ENCODE results near the gene SYNM. TPM values are rescaled to one million over a fixed set of nuclear protein-coding genes. Genes with fewer than 3 reads are reported as not detected.
A peak's percentile ranks its signal among the peaks of the same experiment; 100 is the strongest.

The SYNM gene
- total RNA-seq, 2 donors from 2014 or later, result 5.7 to 8.2 TPM

DNA sequence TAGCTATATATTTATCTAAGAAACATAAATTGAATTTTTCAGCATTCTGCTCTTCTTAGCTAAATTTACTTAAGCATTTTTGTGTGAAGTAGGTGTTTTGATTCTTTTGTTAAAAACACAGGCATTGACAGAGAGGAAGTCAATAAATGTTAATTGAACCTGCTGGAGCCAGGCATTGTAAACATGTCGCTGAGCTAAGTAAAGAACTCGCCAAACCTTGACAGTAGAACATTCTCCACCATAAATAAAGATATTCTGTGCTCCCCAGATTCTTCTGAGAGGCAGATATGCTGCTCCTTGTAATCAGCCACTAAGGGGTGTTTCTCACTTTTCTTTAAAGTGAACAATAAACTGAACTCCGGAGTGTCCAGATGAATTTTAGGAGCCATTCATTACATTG lies 38.4 kb downstream of the SYNM start:
- Histone ChIP-seq H3K36me3 (replicated peaks in 1 of 2; ENCODE audit: insufficient read depth in 1 of 2, low read depth in 2 of 2) (no peaks in the 10 kb centered on the region), H3K27me3 (no peaks in the 10 kb centered on the region), H3K9me3 (no peaks in the 10 kb centered on the region), H3K27ac (no peak overlapping the region), H3K4me3 (no peak overlapping the region), H3K4me1 (peaks cover 11% of the 10 kb centered on the region)
- intact Hi-C loops (cut with DNase I), result no loop called here
- DNase-seq (no peak), ATAC-seq (no peak)
- 43 to 53% methylated on average over 3 of the region's 3 CpGs for WGBS, 2 donors
- no peak for TF ChIP-seq POLR2A (IDR thresholded peaks at IDR 0.05)
- TF ChIP-seq, protein P1, sequence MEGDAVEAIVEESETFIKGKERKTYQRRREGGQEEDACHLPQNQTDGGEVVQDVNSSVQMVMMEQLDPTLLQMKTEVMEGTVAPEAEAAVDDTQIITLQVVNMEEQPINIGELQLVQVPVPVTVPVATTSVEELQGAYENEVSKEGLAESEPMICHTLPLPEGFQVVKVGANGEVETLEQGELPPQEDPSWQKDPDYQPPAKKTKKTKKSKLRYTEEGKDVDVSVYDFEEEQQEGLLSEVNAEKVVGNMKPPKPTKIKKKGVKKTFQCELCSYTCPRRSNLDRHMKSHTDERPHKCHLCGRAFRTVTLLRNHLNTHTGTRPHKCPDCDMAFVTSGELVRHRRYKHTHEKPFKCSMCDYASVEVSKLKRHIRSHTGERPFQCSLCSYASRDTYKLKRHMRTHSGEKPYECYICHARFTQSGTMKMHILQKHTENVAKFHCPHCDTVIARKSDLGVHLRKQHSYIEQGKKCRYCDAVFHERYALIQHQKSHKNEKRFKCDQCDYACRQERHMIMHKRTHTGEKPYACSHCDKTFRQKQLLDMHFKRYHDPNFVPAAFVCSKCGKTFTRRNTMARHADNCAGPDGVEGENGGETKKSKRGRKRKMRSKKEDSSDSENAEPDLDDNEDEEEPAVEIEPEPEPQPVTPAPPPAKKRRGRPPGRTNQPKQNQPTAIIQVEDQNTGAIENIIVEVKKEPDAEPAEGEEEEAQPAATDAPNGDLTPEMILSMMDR (IDR thresholded peaks at IDR 0.05), result no peak

DNA sequence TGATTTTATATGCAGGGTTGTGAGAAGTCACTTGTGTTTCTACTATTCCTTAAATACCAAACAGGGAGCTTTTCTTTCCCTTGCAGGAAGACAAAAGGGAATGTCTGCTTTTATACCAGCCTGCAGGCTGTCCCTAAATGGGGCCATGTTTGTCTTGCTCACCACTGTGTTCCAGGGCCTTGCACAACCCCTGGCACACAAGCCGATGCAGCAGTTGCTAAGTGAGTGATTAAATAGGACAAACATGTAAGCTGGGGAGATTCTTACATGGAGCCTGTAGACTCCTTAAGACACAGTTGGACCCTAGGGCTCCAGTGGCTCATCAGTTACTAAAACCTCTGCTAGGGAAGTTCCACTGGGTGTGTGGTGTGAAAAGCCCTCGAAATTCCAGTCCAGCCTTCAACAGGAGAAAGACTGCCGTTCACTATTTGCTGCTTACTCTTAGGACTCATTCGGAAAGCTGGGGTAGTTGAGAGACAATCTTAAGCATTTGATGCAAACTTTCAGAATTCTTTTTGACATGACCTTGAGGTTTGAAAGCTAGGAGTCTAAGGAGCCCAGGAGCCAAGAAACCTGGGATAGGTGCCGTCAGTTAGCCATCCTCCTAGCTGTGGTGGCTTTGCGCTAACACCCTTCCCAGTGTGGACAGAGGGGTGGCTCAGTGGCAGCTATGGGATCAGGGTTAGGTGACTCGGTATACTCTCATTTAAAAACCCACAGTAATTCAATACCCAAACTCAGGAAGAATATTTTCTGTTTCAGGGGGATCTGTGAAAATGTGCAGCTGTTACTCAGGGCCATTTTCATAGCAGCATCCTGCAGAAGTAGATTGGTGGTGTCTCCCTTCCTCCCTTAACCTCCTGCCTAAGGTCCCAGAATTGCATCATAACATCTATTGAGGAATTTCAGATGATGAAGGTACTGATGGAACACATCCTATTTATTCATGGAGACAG lies 39.1 kb downstream of the SYNM start:
- 82 to 85% methylated on average over 7 of the region's 7 CpGs for WGBS, 2 donors
- peaks cover 11% of the 10 kb centered on the region for H3K4me1 ChIP-seq
- H3K27ac ChIP-seq, result no peak overlapping the region
- no peaks in the 10 kb centered on the region for H3K36me3 ChIP-seq (replicated peaks in 1 of 2; ENCODE audit: insufficient read depth in 1 of 2, low read depth in 2 of 2)
- no peaks in the 10 kb centered on the region for H3K9me3 ChIP-seq
- no peak overlapping the region for H3K4me3 ChIP-seq
- TF ChIP-seq, protein P1 (IDR thresholded peaks at IDR 0.05), result no peak
- no peak for TF ChIP-seq POLR2A (IDR thresholded peaks at IDR 0.05)
- peak; percentile 86 for ATAC-seq
- no peaks in the 10 kb centered on the region for H3K27me3 ChIP-seq
- DNase-seq, result peak; percentile 42 to 62 (median 56)
- intact Hi-C loops (cut with DNase I), result no loop called here

DNA sequence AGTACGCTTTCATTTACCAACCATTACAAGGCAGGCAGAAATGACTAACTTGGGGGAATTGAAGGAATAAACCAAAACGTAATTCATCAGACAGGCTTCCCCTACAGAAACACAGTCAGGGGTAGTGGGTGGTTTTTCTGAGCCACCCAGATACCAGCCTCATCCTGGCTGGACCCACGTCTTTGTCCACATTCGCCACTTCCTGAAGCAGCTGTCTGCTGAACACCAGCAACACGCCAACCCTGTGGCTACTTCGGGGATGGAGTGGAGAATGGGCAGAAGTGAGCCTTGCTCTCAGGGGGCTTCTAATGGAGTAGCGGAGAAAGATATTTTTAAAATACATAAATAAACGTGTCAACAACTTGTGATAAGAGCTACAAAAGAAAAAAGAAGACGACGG lies 40.1 kb downstream of the SYNM start:
- Histone ChIP-seq H3K4me3 (no peak overlapping the region), H3K27me3 (no peaks in the 10 kb centered on the region), H3K27ac (no peak overlapping the region), H3K9me3 (no peaks in the 10 kb centered on the region), H3K4me1 (peaks cover 11% of the 10 kb centered on the region), H3K36me3 (replicated peaks in 1 of 2; ENCODE audit: insufficient read depth in 1 of 2, low read depth in 2 of 2) (no peaks in the 10 kb centered on the region)
- intact Hi-C loops (cut with DNase I), result no loop called here
- WGBS, 2 donors, result 80 to 87% methylated on average over 10 of the region's 10 CpGs
- no peak for DNase-seq
- no peak for TF ChIP-seq POLR2A (IDR thresholded peaks at IDR 0.05)
- TF ChIP-seq, protein P1 (IDR thresholded peaks at IDR 0.05), result no peak
- ATAC-seq, result no peak

DNA sequence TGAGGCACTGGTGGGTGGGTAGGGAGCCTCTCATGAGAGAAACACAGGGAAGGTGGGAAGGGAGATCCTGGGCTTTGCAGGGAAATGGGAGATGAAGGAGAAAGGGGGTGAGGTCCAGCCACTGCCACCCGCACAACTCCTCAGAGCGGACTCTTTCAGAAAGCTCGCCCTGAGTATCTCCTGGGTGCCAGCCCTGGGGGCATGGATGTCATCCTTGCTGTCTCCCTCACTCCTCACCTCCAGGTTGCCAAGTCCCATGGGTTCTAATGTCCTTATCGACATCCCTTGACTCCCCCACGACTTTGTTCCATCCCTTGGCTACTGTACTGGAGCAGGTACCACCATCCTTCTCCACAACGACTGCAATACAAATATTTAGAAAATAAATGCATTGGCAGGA lies 40.9 kb downstream of the SYNM start:
- Histone ChIP-seq H3K4me1 (peaks cover 11% of the 10 kb centered on the region), H3K9me3 (no peaks in the 10 kb centered on the region), H3K36me3 (replicated peaks in 1 of 2; ENCODE audit: insufficient read depth in 1 of 2, low read depth in 2 of 2) (no peaks in the 10 kb centered on the region), H3K27ac (no peak overlapping the region), H3K4me3 (no peak overlapping the region), H3K27me3 (no peaks in the 10 kb centered on the region)
- no peak for TF ChIP-seq POLR2A (IDR thresholded peaks at IDR 0.05)
- TF ChIP-seq, protein P1 (IDR thresholded peaks at IDR 0.05), result no peak
- 87 to 88% methylated on average over 6 of the region's 6 CpGs for WGBS, 2 donors
- intact Hi-C loops (cut with DNase I), result no loop called here
- ATAC-seq (no peak), DNase-seq (no peak)

Measured in body of pancreas (tissue), 4 donors.